Measurements from ENCODE around the gene PGPEP1. TPM values are rescaled to one million over a fixed set of nuclear protein-coding genes. Genes with fewer than 3 reads are reported as not detected.
"Not testable (repeated sequence)": the region's sequence is repeated elsewhere in the genome, so short reads cannot be mapped to it uniquely, and the experiment has no call there.

The PGPEP1 gene
- total RNA-seq, 2 donors from 2014 or later = 16.4 to 20.6 TPM

GRCh38 chr19:18396471-18397241 lies 56.3 kb downstream of the PGPEP1 start:
- Histone ChIP-seq H3K27me3 (no peaks in the 10 kb centered on the region), H3K4me1 (peaks cover 0 to 6% of the 10 kb centered on the region in 2 donors), H3K4me3 (peak overlapping the region in 1 of 2 donors; percentile 39), H3K27ac (no peak overlapping the region), H3K9me3 (no peaks in the 10 kb centered on the region), H3K36me3 (no peaks in the 10 kb centered on the region)
- no peak for TF ChIP-seq CTCF (IDR thresholded peaks at IDR 0.05)
- no peak for DNase-seq (ENCODE audit: low spot score)

- Histone ChIP-seq H3K9me3 (no peaks in the 10 kb centered on the region), H3K27me3 (no peaks in the 10 kb centered on the region), H3K36me3 (no peaks in the 10 kb centered on the region), H3K4me1 (peaks cover 0 to 10% of the 10 kb centered on the region in 2 donors), H3K4me3 (peak within 1 kb of the TSS; percentile 14 to 39), H3K27ac (no peak within 1 kb of the TSS)
- DNase-seq (ENCODE audit: low spot score) = no peak
- TF ChIP-seq CTCF (IDR thresholded peaks at IDR 0.05) = no peak
Measured at GRCh38 chr19:18397242-18398202, 57.1 kb downstream of the PGPEP1 start, which contains the start of gene LRRC25. TSS of gene LRRC25 (minus strand) at chr19:18397622. CDS start at chr19:18396963, 659 bp downstream.

- H3K4me1 ChIP-seq = peaks cover 0 to 10% of the 10 kb centered on the region in 2 donors
- H3K27ac ChIP-seq = no peak overlapping the region
- no peaks in the 10 kb centered on the region for H3K36me3 ChIP-seq
- no peaks in the 10 kb centered on the region for H3K27me3 ChIP-seq
- no peak overlapping the region for H3K4me3 ChIP-seq
- no peak for TF ChIP-seq CTCF (IDR thresholded peaks at IDR 0.05)
- no peak for DNase-seq (ENCODE audit: low spot score)
- H3K9me3 ChIP-seq = no peaks in the 10 kb centered on the region
Measured at GRCh38 chr19:18399008-18399407, 58.6 kb downstream of the PGPEP1 start.

- H3K4me1 ChIP-seq = peaks cover 0 to 10% of the 10 kb centered on the region in 2 donors
- H3K4me3 ChIP-seq = no peak overlapping the region
- H3K36me3 ChIP-seq = no peaks in the 10 kb centered on the region
- H3K27ac ChIP-seq = peak overlapping the region in 1 of 2 donors; percentile 39
- DNase-seq (ENCODE audit: low spot score) = no peak
- H3K27me3 ChIP-seq = no peaks in the 10 kb centered on the region
- H3K9me3 ChIP-seq = no peaks in the 10 kb centered on the region
- TF ChIP-seq CTCF (IDR thresholded peaks at IDR 0.05) = peak in 1 of 2 donors; percentile 34
Measured at GRCh38 chr19:18401580-18402112, 61.2 kb downstream of the PGPEP1 start.

- DNase-seq (ENCODE audit: low spot score); H3K27me3 ChIP-seq; H3K4me1 ChIP-seq; H3K4me3 ChIP-seq; H3K36me3 ChIP-seq; H3K9me3 ChIP-seq: not testable (repeated sequence)
- H3K27ac ChIP-seq = peak overlapping the region in 1 of 2 donors; percentile 39
Measured at GRCh38 chr19:18402455-18403248, 62.3 kb downstream of the PGPEP1 start.

- H3K4me3 ChIP-seq; H3K9me3 ChIP-seq; H3K27me3 ChIP-seq; H3K27ac ChIP-seq; H3K4me1 ChIP-seq; H3K36me3 ChIP-seq; DNase-seq (ENCODE audit: low spot score): not testable (repeated sequence)
Measured at GRCh38 chr19:18405754-18406153, 65.4 kb downstream of the PGPEP1 start.
